ENCODE measurements around the gene NT5M.

Gene NT5M

GRCh38 chr17:17315142-17315821 lies 12.1 kb downstream of the NT5M start:
- Histone ChIP-seq H3K9me2 (replicated peaks; ENCODE audit: low read depth, low read length) (no peaks in the 10 kb centered on the region), H3K4me1 (ENCODE audit: insufficient read depth, low read length, poor library complexity, severe bottlenecking) (no peaks in the 10 kb centered on the region), H3K79me2 (ENCODE audit: insufficient read depth, low read length) (no peaks in the 10 kb centered on the region), H4K20me1 (ENCODE audit: insufficient read depth, low read length, poor library complexity, severe bottlenecking) (no peaks in the 10 kb centered on the region), H2AFZ (ENCODE audit: low read length) (no peak overlapping the region), H3K36me3 (ENCODE audit: insufficient read depth, low read length) (no peaks in the 10 kb centered on the region), H3F3A (ENCODE audit: low read depth) (no peaks in the 10 kb centered on the region), H3K9ac (ENCODE audit: low read depth, low read length, poor library complexity, severe bottlenecking) (no peak overlapping the region), H3K27me3 (ENCODE audit: insufficient read depth, low read length, poor library complexity, severe bottlenecking) (no peaks in the 10 kb centered on the region), H3K9me3 (ENCODE audit: insufficient read depth, low read depth, low read length) (no peaks in the 10 kb centered on the region), H3K4me2 (ENCODE audit: low read depth, low read length, poor library complexity, severe bottlenecking) (no peak overlapping the region), H3K4me3 (ENCODE audit: low read length, poor library complexity, severe bottlenecking) (no peak overlapping the region)
- TF ChIP-seq EZH2phosphoT487 (IDR thresholded peaks at IDR 0.05; ENCODE audit: borderline replicate concordance) (no peak), CTCF (conservative IDR thresholded peaks at IDR 0.05; ENCODE audit: low read length) (no peak)

- no peaks in the 10 kb centered on the region for H3K4me1 ChIP-seq (ENCODE audit: insufficient read depth, low read length, poor library complexity, severe bottlenecking)
- H3K4me2 ChIP-seq (ENCODE audit: low read depth, low read length, poor library complexity, severe bottlenecking), result no peak overlapping the region
- no peaks in the 10 kb centered on the region; the same call in 1 of the 2 replicates for H3K36me3 ChIP-seq (ENCODE audit: insufficient read depth, low read length)
Measured at GRCh38 chr17:17320188-17320910, 17.2 kb downstream of the NT5M start.

GRCh38 chr17:17320911-17321220 lies 17.7 kb downstream of the NT5M start:
- TF ChIP-seq CTCF (conservative IDR thresholded peaks at IDR 0.05; ENCODE audit: low read length) (no peak), EZH2phosphoT487 (IDR thresholded peaks at IDR 0.05; ENCODE audit: borderline replicate concordance) (no peak)
- Histone ChIP-seq H3K4me2 (ENCODE audit: low read depth, low read length, poor library complexity, severe bottlenecking) (no peak overlapping the region), H3K9ac (ENCODE audit: low read depth, low read length, poor library complexity, severe bottlenecking) (no peak overlapping the region), H3K9me2 (replicated peaks; ENCODE audit: low read depth, low read length) (no peaks in the 10 kb centered on the region), H3K79me2 (ENCODE audit: insufficient read depth, low read length) (no peaks in the 10 kb centered on the region), H3K36me3 (ENCODE audit: insufficient read depth, low read length) (no peaks in the 10 kb centered on the region; the same call in 1 of the 2 replicates), H3F3A (ENCODE audit: low read depth) (no peaks in the 10 kb centered on the region), H3K4me1 (ENCODE audit: insufficient read depth, low read length, poor library complexity, severe bottlenecking) (no peaks in the 10 kb centered on the region), H3K4me3 (ENCODE audit: low read length, poor library complexity, severe bottlenecking) (no peak overlapping the region), H3K27me3 (ENCODE audit: insufficient read depth, low read length, poor library complexity, severe bottlenecking) (no peaks in the 10 kb centered on the region), H3K9me3 (ENCODE audit: insufficient read depth, low read depth, low read length) (no peaks in the 10 kb centered on the region), H2AFZ (ENCODE audit: low read length) (no peak overlapping the region), H4K20me1 (ENCODE audit: insufficient read depth, low read length, poor library complexity, severe bottlenecking) (no peaks in the 10 kb centered on the region)

More at GRCh38 chr17:17320188-17320910, 17.2 kb downstream of the NT5M start:
- Histone ChIP-seq H3K9ac (ENCODE audit: low read depth, low read length, poor library complexity, severe bottlenecking) (no peak overlapping the region), H3K4me3 (ENCODE audit: low read length, poor library complexity, severe bottlenecking) (no peak overlapping the region), H3F3A (ENCODE audit: low read depth) (no peaks in the 10 kb centered on the region), H4K20me1 (ENCODE audit: insufficient read depth, low read length, poor library complexity, severe bottlenecking) (no peaks in the 10 kb centered on the region), H3K9me2 (replicated peaks; ENCODE audit: low read depth, low read length) (no peaks in the 10 kb centered on the region), H2AFZ (ENCODE audit: low read length) (no peak overlapping the region), H3K9me3 (ENCODE audit: insufficient read depth, low read depth, low read length) (no peaks in the 10 kb centered on the region), H3K79me2 (ENCODE audit: insufficient read depth, low read length) (no peaks in the 10 kb centered on the region), H3K27me3 (ENCODE audit: insufficient read depth, low read length, poor library complexity, severe bottlenecking) (no peaks in the 10 kb centered on the region)
- no peak for TF ChIP-seq EZH2phosphoT487 (IDR thresholded peaks at IDR 0.05; ENCODE audit: borderline replicate concordance)
- TF ChIP-seq CTCF (conservative IDR thresholded peaks at IDR 0.05; ENCODE audit: low read length), result no peak
